ENCODE results near the gene NCAM1.

DNA sequence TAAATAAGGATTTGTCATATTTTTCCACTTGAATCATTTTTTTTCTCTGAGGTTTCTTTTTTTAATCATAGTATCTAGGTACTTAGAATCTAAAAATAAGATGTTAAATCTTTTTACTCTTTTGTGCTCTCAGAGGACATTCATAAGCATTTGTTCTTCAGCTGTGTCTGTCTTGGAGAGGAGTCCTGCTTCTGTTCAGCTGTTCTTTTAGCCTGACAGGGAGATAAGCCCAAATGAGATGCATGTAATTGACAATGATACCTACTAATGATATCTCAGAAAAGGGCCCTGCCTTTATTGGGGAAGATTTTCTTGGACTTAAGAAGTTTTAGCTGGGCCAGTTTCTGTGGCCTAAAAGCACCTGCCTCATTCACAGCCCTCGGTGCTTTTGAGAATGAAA is 156.9 kb downstream of the NCAM1 start:
- no peak for TF ChIP-seq CTCF (conservative IDR thresholded peaks at IDR 0.05; ENCODE audit: low read depth, low read length)
- no peak for TF ChIP-seq EZH2 (IDR thresholded peaks at IDR 0.05; ENCODE audit: borderline replicate concordance, low read depth, low read length, poor library complexity, severe bottlenecking)
